Ishikawa (cell line): Measurements from ENCODE around the gene ZW10.

Source experiments
- CEBPB ChIP-seq: IDR thresholded peaks from 2 replicates; pipeline ENCODE4 v1.6.1; 2012
- RAD21 ChIP-seq: IDR thresholded peaks from 2 replicates; pipeline ENCODE4 v1.6.1; 2012; ENCODE audit warnings: low read depth
- TAF1 ChIP-seq: IDR thresholded peaks from 2 replicates; pipeline ENCODE4 v1.6.1; 2012; ENCODE audit warnings: low read depth, mild to moderate bottlenecking
- TF ChIP-seq, protein P1 (sequence below): IDR thresholded peaks from 2 replicates; pipeline ENCODE4 v1.6.1; 2012

DNA sequence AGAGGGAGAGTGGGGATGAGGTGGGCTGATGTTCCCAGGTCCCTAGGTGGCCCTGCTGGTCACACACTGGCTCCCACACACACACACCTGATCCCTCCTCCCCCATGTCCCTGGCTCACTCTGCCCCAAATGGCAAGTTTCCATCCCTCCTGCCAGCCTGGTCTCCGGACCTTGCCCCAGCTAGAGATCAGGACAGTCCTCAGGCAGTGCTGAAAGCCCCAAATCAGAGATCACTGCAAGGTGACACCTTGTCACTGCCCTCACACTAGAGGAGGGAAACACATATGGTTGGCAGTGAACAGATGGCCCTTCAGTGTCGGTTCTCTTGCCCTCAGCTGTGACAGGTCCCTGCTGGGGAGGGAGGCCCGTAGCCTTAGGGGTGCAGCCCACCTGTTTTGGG, 75.0 kb downstream of the ZW10 start:
- TF ChIP-seq RAD21: no peak
- TF ChIP-seq TAF1: no peak
- TF ChIP-seq, protein P1, sequence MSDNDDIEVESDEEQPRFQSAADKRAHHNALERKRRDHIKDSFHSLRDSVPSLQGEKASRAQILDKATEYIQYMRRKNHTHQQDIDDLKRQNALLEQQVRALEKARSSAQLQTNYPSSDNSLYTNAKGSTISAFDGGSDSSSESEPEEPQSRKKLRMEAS: no peak
- TF ChIP-seq CEBPB: no peak
